ENCODE measurements around the gene SUFU.
"Not testable (repeated sequence)": the region's sequence is repeated elsewhere in the genome, so short reads cannot be mapped to it uniquely, and the experiment has no call there.

SUFU gene

DNA sequence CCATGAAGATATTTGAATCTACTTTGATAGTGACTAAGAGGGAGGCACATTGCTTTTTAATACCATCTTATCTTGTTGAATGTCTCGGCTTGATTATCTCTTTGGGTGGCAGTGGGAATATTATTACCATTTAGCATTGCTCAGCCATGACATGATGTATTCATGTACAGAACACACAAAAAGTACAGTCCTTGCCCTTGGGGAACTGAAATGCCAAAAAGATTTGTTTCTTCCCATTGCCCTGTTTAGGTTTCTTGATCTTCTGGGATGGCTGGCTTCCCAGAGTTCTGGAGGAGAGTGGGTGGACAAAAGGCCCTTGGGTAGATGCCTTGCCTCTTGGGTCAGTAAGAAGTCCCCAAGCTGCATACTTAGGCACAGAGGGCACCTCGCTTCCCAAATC is 23.8 kb downstream of the SUFU start:
- Histone ChIP-seq H3K4me1 (ENCODE audit: control insufficient read depth, insufficient read depth, low read length) (no peaks in the 10 kb centered on the region), H3K27me3 (ENCODE audit: control insufficient read depth, insufficient read depth, low read length) (no peaks in the 10 kb centered on the region), H3K4me3 (ENCODE audit: low read length) (no peak overlapping the region), H3K27ac (ENCODE audit: low read depth, low read length) (no peak overlapping the region), H3K9ac (ENCODE audit: low read length) (no peak overlapping the region), H3K36me3 (ENCODE audit: control insufficient read depth, insufficient read depth, low read length) (peaks cover 3% of the 10 kb centered on the region)

DNA sequence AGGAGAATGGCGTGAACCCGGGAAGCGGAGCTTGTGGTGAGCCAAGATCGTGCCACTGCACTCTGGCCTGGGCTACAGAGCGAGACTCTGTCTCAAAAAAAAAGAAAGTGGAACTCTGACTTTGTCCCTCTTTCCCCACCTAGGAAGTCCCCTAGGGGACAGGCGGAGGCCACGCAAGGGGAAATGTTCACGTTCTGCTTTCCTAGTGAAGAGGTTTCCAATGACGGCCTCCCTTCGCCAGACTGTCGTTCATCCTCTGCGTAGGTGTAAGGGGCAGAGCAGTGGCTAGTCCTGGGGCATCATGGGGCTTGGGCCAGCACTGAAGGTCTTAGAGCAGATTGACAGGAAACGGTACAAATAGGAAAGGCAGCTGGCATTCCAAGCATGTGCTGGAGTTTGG is 30.6 kb downstream of the SUFU start:
- Histone ChIP-seq H3K4me3 (ENCODE audit: low read length) (no peak overlapping the region), H3K27me3 (ENCODE audit: control insufficient read depth, insufficient read depth, low read length) (no peaks in the 10 kb centered on the region), H3K36me3 (ENCODE audit: control insufficient read depth, insufficient read depth, low read length) (no peaks in the 10 kb centered on the region), H3K9ac (ENCODE audit: low read length) (no peak overlapping the region), H3K4me1 (ENCODE audit: control insufficient read depth, insufficient read depth, low read length) (no peaks in the 10 kb centered on the region), H3K27ac (ENCODE audit: low read depth, low read length) (no peak overlapping the region)

DNA sequence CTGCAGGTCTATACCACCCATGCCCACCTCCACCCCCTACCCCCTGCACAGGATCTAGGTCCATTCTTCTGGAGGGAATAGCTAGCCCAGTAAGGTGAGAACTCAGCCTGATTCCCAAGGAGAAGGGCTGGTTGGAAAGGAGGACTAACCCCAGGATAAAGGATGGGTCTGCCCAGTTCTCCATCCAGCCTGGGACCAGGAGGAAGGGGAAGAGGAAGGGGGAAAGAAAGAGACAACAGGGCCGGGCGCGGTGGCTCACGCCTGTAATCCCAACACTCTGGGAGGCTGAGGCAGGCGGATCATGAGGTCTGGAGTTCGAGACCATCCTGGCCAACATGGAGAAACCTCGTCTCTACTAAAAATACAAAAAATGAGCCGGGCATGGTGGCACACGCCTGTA is 31.2 kb downstream of the SUFU start:
- H3K36me3 ChIP-seq (ENCODE audit: control insufficient read depth, insufficient read depth, low read length); H3K27ac ChIP-seq (ENCODE audit: low read depth, low read length); H3K9ac ChIP-seq (ENCODE audit: low read length); H3K4me3 ChIP-seq (ENCODE audit: low read length); H3K27me3 ChIP-seq (ENCODE audit: control insufficient read depth, insufficient read depth, low read length); H3K4me1 ChIP-seq (ENCODE audit: control insufficient read depth, insufficient read depth, low read length): not testable (repeated sequence)

DNA sequence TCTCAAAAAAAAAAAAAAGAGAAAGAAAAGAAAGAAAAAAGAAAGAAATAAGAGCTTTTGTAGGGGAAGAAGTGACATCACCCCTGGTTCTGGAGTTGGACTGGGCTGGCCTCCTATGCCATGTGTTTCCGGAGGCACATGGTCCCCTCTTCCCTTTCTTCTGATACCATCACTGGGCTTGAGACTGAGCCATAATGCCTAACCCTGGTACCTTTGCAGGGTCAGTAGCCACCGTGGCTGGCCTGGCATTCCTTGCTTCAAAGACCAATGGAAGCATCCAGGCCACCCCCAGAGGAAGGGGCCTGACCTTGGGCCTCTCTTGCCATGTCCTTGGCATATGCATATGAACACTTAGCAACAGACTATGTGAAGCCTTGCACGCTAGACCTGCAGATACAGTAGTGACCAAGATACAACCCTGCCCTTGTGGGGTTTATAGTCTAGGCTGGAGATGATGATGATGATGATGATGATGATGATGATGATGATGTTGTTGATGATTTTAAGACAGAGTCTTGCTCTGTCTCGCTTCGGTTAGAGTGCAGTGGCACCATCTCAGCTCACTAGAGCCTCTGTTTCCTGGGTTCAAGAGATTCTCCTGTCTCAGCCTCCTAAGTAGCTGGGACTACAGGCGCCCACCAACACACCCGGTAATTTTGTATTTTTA is 31.8 kb downstream of the SUFU start:
- Histone ChIP-seq H3K27me3 (ENCODE audit: control insufficient read depth, insufficient read depth, low read length) (no peaks in the 10 kb centered on the region), H3K27ac (ENCODE audit: low read depth, low read length) (no peak overlapping the region), H3K4me1 (ENCODE audit: control insufficient read depth, insufficient read depth, low read length) (no peaks in the 10 kb centered on the region), H3K9ac (ENCODE audit: low read length) (no peak overlapping the region), H3K36me3 (ENCODE audit: control insufficient read depth, insufficient read depth, low read length) (no peaks in the 10 kb centered on the region), H3K4me3 (ENCODE audit: low read length) (no peak overlapping the region)

DNA sequence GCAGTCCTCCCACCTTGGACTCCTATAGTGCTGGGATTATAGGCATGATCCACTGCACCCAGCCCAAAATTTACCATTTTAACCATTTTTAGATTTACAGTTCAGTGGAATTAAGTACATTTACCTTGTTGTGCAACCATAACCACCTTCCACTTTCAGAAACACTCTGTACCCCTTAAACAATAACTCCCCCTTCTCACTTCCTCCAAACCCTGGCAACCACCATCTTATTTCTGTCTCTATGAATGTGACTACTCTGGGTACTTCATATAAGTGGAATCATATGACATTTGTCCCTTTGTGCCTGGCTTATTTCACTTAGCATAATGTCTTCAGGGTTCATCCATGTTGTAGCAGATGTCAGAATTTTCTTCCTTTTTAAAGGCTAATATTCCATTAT is 33.6 kb downstream of the SUFU start:
- Histone ChIP-seq H3K9ac (ENCODE audit: low read length) (no peak overlapping the region), H3K27ac (ENCODE audit: low read depth, low read length) (no peak overlapping the region), H3K36me3 (ENCODE audit: control insufficient read depth, insufficient read depth, low read length) (no peaks in the 10 kb centered on the region), H3K4me1 (ENCODE audit: control insufficient read depth, insufficient read depth, low read length) (no peaks in the 10 kb centered on the region), H3K4me3 (ENCODE audit: low read length) (no peak overlapping the region), H3K27me3 (ENCODE audit: control insufficient read depth, insufficient read depth, low read length) (no peaks in the 10 kb centered on the region)

DNA sequence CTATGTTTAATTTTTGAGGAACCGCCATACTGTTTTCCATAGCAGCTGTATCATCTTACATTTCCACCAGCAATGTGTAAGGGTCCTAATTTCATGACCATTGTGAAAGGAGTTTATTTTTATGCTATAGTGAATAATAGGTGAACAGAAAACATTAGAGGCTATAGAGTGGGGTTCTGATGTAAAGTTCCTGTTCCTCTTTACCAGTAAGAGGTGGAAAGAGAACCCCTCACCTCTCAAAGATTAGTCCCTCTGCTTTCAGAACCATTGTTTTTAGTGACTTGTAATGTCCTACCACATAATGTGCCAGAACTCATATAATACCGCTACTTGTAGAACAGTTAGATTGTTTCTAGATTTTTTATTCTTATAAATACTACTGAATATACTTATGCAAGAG is 34.2 kb downstream of the SUFU start:
- Histone ChIP-seq H3K4me1 (ENCODE audit: control insufficient read depth, insufficient read depth, low read length) (no peaks in the 10 kb centered on the region), H3K4me3 (ENCODE audit: low read length) (no peak overlapping the region), H3K27ac (ENCODE audit: low read depth, low read length) (no peak overlapping the region), H3K27me3 (ENCODE audit: control insufficient read depth, insufficient read depth, low read length) (no peaks in the 10 kb centered on the region), H3K36me3 (ENCODE audit: control insufficient read depth, insufficient read depth, low read length) (no peaks in the 10 kb centered on the region), H3K9ac (ENCODE audit: low read length) (no peak overlapping the region)

DNA sequence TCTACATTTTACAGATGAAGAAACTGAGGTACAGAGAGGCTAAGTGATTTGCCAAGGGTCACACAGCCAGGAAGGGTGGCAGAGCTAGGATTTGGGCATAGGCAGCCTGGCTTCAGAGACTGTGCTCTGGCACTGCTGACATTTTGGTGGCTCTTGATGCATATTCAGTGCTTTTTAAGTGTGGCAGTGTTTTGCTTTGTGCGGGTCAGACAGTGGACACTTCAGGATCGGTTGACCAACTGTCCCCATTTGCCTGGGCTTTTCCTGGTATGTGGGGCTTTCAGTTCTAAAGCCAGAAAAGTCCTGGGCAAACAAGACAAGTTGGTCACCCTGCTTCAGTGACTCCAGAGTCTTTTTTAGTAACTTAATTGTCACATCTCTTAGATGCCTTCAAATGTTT is 35.0 kb downstream of the SUFU start:
- no peak overlapping the region for H3K9ac ChIP-seq (ENCODE audit: low read length)
- H3K4me1 ChIP-seq (ENCODE audit: control insufficient read depth, insufficient read depth, low read length) = no peaks in the 10 kb centered on the region
- no peaks in the 10 kb centered on the region for H3K27me3 ChIP-seq (ENCODE audit: control insufficient read depth, insufficient read depth, low read length)
- no peak overlapping the region for H3K4me3 ChIP-seq (ENCODE audit: low read length)
- no peak overlapping the region for H3K27ac ChIP-seq (ENCODE audit: low read depth, low read length)
- H3K36me3 ChIP-seq (ENCODE audit: control insufficient read depth, insufficient read depth, low read length) = no peaks in the 10 kb centered on the region

DNA sequence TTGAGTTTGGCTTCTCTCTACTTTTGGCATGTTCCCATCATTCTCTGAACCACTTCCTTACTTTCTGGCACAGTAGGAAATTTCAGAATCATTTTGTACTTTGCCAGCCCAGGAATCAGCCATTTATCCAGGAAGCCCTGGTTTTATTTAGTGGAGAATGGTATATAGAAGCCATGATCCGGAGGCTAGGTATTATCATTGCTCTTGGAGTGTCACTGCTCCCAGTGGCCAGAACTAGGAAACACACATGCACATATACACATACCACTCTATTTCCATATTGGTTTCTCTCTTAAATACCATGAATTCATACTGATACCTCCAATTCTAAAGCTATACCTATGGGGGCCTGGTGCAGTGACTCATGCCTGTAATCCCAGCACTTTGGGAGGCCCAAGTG is 36.3 kb downstream of the SUFU start:
- H3K4me1 ChIP-seq (ENCODE audit: control insufficient read depth, insufficient read depth, low read length) = no peaks in the 10 kb centered on the region
- H3K4me3 ChIP-seq (ENCODE audit: low read length) = no peak overlapping the region
- H3K36me3 ChIP-seq (ENCODE audit: control insufficient read depth, insufficient read depth, low read length) = no peaks in the 10 kb centered on the region
- H3K27me3 ChIP-seq (ENCODE audit: control insufficient read depth, insufficient read depth, low read length) = no peaks in the 10 kb centered on the region
- no peak overlapping the region for H3K9ac ChIP-seq (ENCODE audit: low read length)
- H3K27ac ChIP-seq (ENCODE audit: low read depth, low read length) = no peak overlapping the region

DNA sequence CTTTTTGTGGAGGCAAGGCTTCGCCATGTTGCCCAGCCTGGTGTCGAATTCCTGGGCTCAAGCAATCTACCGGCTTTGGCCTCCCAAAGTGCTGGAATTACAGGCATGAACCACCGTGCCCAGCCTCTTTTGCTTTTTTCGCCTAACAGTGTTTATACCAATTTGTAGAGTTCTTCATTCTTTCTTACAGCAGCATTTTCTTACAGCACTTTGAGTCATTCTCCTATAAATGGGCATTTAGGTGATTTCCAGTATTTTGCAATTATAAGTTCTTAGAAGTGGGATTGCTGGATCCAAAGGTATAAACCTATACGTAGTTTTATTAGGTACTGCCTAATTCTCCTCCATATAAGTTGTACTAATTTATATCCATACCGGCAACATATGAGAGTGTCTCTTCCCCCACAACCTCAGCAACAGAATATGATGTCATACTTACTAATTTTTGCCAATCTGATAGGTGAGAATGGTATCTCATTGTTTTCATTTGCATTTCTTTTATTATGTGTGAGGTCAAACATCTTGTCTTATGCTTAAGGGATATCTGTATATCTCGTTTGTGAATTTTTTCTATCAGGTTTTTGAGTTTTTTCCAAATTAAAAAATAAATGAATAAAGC is 39.1 kb downstream of the SUFU start:
- H3K4me1 ChIP-seq (ENCODE audit: control insufficient read depth, insufficient read depth, low read length) = peaks cover 3% of the 10 kb centered on the region
- H3K27me3 ChIP-seq (ENCODE audit: control insufficient read depth, insufficient read depth, low read length) = no peaks in the 10 kb centered on the region
- H3K4me3 ChIP-seq (ENCODE audit: low read length) = no peak overlapping the region
- H3K27ac ChIP-seq (ENCODE audit: low read depth, low read length) = no peak overlapping the region
- no peaks in the 10 kb centered on the region for H3K36me3 ChIP-seq (ENCODE audit: control insufficient read depth, insufficient read depth, low read length)
- no peak overlapping the region for H3K9ac ChIP-seq (ENCODE audit: low read length)

DNA sequence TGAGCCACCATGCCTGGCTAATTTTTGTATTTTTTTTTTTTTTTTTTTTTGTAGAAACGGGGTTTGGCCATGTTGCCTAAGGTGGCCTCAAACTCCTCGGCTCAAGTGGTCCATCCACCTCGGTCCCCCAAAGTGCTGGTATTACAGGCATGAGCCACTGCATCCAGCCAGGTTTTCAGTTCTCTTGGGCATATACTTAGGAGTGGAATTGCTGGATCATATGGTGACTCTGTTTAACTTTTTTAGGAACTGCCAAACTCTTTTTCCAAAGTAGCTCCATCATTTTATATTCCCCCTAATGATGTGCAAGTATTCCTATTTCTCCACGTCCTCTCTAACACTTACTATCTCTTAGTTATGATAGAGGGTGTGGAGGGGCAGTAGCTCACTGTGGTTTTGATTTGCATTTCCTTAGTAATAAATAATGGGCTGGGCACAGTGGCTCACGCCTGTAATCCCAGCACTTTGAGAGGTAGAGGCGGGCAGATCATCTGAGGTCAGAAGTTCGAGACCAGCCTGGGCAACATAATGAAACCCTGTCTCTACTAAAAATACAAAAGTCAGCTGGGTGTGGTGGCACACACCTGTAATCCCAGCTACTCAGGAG is 41.6 kb downstream of the SUFU start:
- Histone ChIP-seq H3K36me3 (ENCODE audit: control insufficient read depth, insufficient read depth, low read length) (no peaks in the 10 kb centered on the region), H3K27me3 (ENCODE audit: control insufficient read depth, insufficient read depth, low read length) (no peaks in the 10 kb centered on the region), H3K27ac (ENCODE audit: low read depth, low read length) (no peak overlapping the region), H3K4me1 (ENCODE audit: control insufficient read depth, insufficient read depth, low read length) (peaks cover 3% of the 10 kb centered on the region), H3K4me3 (ENCODE audit: low read length) (no peak overlapping the region), H3K9ac (ENCODE audit: low read length) (no peak overlapping the region)

DNA sequence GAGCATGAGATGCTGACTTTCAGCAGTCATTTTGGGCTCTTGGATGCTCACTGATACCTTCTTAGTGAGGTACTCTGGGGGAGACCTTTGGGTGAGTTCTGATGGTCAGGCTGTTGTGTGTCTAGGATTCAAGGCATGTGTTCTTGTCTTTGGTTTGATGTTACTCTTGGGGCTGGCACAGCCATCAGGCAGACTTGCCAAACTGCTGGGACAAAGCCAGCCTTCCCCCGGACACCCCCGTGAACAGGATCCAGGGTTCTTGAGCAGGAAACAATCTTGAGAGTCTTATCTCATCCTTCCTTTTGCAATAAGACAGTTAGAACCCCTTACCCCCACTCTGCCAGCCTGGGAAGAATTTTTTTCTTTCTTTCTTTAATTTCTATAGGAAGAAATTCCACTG is 42.2 kb downstream of the SUFU start:
- no peak overlapping the region for H3K9ac ChIP-seq (ENCODE audit: low read length)
- H3K4me1 ChIP-seq (ENCODE audit: control insufficient read depth, insufficient read depth, low read length) = peaks cover 3% of the 10 kb centered on the region
- no peak overlapping the region for H3K27ac ChIP-seq (ENCODE audit: low read depth, low read length)
- H3K27me3 ChIP-seq (ENCODE audit: control insufficient read depth, insufficient read depth, low read length) = no peaks in the 10 kb centered on the region
- no peak overlapping the region for H3K4me3 ChIP-seq (ENCODE audit: low read length)
- H3K36me3 ChIP-seq (ENCODE audit: control insufficient read depth, insufficient read depth, low read length) = no peaks in the 10 kb centered on the region

DNA sequence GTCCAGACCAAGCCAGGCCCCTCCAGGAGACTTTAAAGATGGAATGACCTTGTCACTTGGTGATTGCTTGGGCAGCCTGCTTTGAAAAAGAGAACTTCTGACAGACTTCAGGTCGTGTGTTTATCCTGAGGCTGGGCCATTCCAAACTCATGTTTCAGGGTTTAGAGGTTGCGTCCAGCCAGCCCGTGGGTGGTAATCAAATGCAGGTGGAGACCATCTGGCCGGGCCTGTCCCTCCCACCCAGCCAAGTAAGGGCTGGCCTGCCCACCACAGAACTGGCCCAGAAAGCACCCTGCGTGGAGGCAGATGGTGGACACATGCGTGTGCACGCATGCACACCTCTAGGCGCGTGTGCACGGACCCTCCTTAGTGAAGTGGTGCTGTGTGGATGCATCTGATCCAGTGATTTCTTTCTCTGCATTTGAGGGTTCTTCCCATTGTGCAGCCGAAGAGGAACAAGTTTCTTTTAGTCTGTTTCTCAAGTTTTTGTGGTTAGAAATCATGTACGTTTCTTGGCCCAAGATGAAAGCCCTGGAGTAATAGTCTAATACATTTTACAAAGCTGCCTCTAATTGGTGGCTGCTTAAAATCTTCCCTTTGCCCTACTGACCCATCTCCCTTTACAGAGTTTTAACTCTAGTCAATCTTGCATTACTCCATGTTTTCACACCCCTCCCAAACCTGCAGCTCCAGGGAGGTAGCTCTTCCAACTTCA is 43.0 kb downstream of the SUFU start:
- Histone ChIP-seq H3K27ac (ENCODE audit: low read depth, low read length) (no peak overlapping the region), H3K27me3 (ENCODE audit: control insufficient read depth, insufficient read depth, low read length) (no peaks in the 10 kb centered on the region), H3K36me3 (ENCODE audit: control insufficient read depth, insufficient read depth, low read length) (no peaks in the 10 kb centered on the region), H3K4me3 (ENCODE audit: low read length) (no peak overlapping the region), H3K9ac (ENCODE audit: low read length) (no peak overlapping the region), H3K4me1 (ENCODE audit: control insufficient read depth, insufficient read depth, low read length) (peaks cover 3% of the 10 kb centered on the region)
